Kidney glomerular epithelial cell (primary cell): ENCODE results near the gene ADGRA3.

ENCODE experiments used
- DNase-seq: peaks from one replicate; lab custom pipeline; 2025; lab: John Stamatoyannopoulos, UW

ADGRA3 gene

DNA sequence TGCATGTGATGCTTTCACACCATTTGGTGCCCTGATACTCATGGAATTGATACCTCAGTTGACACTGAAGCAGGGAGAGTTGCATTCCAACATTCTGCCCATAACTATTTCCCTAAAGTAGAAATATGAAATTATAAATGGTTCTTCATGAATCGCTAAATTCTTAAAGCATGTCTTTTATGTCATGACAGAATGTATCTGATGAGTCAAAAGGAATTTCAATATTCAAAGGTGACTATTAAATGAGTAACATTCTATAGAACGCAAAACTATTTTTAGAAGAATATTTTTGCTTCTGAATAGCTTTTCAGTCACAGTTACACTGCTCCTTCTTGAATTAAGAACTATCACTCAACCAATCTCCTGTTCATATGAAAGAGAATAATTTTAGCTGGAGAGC is 152.8 kb downstream of the ADGRA3 start:
- DNase-seq, result no peak

DNA sequence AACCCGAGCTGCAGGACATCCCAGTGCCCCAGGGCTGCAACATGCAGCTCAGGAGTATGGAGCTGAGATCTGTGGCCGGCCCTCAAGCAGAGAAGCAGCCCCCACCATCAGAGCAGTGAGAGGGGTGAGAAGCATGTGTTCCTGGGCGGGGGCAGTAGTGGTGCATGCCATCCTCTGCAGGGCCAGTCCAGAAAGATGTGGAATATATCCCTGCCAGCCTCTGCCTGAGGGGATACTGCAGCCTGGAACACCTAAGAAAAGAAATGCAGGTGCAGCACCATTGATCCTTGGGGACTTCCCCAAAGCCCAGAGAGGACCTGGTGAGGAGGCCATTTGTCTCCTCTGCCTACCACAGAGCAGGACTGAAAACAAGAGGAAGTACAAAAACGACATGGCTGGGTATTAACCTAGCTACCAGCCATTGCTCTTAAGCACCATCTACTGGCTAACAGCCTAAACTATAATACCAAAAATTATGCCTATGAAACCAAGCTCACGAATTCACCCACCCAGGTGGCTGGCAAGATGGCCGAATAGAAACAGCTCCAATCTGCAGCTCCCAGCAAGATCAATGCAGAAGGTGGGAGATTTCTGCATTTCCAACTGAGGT is 158.8 kb downstream of the ADGRA3 start:
- peak; percentile 26 for DNase-seq

DNA sequence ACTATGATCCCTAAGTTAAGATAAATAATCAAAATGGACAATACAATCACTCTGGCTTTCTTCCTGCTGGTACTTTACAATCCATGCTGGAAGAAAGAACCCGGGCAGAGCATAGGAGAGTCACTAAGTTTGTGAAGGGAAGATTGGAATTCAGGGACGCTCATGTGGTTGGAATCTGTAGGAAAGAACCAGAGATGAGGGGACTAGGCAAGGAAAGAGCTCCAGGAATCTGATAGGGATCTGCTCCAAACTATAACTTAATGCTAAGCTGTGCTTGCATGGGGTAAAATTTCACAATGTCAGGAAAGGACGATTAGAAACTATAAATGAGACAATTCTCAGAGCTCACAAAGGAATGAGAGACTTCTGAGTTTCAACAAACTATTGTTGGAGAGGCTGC is 167.5 kb downstream of the ADGRA3 start:
- no peak for DNase-seq

DNA sequence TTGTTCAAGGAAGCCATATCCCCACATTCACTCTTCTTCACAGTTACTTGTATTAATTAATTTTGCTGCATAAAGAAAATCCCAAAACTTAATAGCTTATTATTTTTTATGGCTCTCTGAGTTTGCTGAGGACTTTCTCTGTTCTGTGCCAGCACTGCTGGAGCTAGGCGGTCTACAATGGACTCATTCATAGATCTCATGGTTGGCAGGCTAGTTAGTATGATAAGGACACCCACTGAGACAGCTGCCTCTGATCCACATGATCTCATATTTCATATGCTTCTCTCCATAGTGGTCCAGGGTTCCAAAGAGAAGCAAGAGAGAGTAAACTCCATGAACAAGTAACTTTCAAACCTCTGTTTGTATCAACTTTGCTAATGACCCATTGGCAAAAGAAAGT is 170.2 kb downstream of the ADGRA3 start:
- no peak for DNase-seq

DNA sequence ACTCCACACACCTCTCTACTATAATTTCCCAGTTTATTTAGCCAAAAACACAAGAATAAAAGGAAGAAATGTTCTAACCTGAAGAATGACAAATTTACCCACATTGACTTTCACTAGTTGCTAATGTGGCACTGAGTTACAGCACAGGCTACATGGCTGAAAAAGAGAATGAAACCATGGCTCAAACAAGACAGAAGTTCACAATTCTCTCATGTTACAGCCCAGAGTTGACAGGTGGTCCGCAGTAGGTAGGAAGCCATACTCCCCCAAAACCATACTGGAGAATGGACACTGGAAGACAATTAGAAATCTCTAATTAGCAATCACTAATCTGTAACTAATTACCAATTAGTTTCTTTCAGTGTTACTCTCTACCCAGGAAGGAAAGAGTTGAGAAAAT is 170.8 kb downstream of the ADGRA3 start:
- DNase-seq, result no peak

DNA sequence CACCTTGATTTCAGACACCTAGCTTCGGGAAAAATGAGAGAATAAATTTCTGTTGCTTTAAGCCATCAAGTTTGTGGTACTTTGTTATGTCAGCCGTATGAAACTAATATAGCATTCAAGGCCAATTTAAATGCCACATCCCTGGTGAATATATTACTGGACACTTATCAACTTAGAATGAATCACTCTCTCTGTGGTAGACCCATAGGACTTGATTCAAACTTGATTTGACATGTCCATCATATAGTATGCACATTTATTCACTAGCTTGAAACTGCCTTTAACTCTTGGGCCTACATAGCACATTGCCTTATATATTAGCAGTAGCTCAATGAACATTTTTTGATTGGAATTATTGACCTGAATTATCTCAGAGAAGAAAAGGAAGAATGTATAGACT is 172.3 kb downstream of the ADGRA3 start:
- DNase-seq, result no peak

DNA sequence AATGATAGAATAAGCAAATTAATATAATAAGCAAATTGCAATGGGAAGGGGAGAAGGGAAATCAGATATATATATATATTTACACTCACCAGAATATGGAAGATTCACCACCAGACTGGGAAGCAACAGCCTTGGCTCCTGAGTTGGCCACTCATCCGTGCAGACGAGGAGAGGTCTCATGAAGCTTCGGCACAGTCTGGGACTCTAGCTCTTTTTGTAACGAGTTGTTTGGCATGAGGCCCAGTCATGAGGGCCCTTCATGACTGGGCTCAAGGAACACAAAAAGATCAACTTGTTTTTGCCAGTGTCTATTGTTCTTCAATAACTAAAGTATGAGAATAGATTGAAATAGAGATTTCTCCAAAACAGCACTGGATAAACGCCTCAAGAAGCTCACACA is 176.4 kb downstream of the ADGRA3 start:
- DNase-seq, result no peak

DNA sequence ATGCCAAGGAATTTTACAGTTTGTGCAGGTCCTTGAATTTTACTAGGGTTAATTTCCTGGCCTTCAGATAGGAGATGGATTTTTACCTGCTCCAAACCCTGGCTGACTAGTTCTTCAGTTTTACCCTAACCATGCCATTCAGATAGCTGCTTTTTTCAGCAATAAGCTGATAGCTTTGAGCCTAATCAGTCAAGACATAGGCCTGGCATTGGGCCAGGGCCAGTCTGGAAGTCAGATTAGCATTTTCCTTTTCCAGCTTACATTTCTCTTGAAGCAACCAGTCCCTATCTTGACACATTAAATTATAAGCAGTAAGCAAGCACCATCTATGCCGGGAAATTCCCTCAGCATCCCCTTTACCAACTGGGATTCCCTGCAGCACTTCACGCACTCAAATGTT is 177.1 kb downstream of the ADGRA3 start:
- DNase-seq, result no peak
